ACHN (cell line): Measurements from ENCODE around the gene RAB8A.

Experiments
- DNase-seq: peaks from one replicate; pipeline ENCODE4 v3.0.0-alpha.2; 2015
- in situ Hi-C: cut with HindIII; loops from 2 replicates; pipeline ENCODE4 v1.10.0; 2017; ENCODE audit warnings: low sequenced_read_pairs, low pct_ligation_motif_present, low pct_unique_long_range_greater_than_20kb

RAB8A gene

GRCh38 chr19:16127776-16128371 lies 16.2 kb downstream of the RAB8A start:
- in situ Hi-C loops = no loop called here
- no peak for DNase-seq

- no peak for DNase-seq
- in situ Hi-C loops = no loop called here
These were observed 20.0 kb downstream of the RAB8A start for GRCh38 chr19:16131648-16132047.

- in situ Hi-C loops = no loop called here
- DNase-seq = no peak
These were observed 22.1 kb downstream of the RAB8A start for GRCh38 chr19:16133818-16134217.

- in situ Hi-C loops = no loop called here
- no peak for DNase-seq
These were observed 22.8 kb downstream of the RAB8A start for GRCh38 chr19:16134510-16134909.

DNA sequence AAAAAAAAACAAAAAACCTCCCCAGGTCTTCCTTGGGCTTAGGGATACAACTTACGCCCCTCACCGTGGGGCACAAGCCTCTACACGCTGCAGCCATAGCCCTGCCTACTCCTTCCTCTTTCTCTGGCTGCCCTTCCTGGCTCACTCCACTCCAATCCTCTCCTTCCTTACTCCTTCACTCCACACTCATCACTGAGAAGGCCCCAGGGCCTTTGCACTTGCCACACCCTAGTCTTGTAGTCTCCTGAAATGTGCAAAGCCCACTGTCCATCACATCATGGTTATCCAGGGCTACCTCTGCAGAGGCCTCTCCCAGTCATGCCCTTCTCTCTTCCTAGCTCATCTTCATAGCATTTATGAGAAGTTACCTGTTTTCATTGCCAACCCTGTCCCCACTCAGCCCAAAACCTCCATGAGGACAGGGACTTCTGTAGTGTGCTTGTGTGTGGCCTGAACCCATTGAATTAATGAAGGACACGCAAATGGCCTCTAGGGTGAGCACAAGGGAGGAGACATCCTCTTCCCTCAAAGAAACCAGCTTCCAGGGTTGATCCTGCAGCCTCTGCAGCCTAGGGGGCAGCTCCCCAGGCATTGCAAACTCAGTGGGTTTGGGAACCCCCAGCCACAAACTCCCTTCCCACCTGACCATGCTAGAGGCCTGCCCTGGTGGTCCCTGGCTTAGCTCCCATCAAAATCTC lies 23.9 kb downstream of the RAB8A start:
- in situ Hi-C loops = no loop called here
- no peak for DNase-seq

GRCh38 chr19:16136185-16136999 lies 24.7 kb downstream of the RAB8A start:
- in situ Hi-C loops = no loop called here
- no peak for DNase-seq

- in situ Hi-C loops = no loop called here
- DNase-seq = no peak
These were observed 28.1 kb downstream of the RAB8A start for GRCh38 chr19:16139752-16140151.

GRCh38 chr19:16141043-16141442 lies 29.4 kb downstream of the RAB8A start:
- in situ Hi-C loops = no loop called here
- DNase-seq = no peak

GRCh38 chr19:16142032-16142580 lies 30.4 kb downstream of the RAB8A start:
- DNase-seq = no peak
- in situ Hi-C loops = no loop called here

DNA sequence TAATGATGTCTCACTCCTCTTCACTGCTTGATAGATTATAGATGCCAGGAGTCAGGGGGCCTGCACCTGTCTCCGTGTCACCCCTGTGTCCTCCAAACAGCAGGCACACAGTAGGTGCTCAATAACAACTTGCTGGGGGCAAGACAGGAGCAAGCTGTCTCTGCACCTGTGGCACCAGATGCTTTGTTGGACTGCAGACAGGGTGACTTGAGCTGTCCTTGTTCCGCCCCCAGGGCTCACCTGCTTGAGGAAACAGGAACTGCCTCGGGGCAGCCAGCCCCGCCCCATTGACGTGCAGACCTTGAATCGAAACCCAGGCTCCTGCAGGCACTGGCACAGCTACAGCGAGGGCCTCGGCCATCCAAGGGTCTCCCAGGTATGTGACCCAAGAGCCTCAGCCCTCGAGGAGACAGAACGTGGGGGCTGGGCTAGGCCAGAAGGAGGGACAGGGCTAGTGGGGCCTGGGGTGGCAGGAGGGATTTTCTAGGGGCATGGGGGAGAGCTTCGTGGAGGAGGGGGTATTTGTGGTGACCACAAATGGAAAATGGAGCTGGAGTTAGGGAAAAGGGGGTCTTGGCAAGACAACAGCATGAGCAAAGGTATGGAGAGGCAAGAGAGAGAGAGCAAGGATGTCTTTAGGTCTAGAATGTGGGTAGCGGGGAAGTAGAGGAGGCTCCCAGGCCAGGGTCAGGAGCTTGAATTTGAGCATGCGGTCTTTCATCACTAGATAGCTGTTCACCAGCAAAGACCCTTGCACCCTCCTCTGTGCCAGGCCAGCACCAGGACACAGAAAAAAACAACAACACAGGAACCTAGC lies 31.9 kb downstream of the RAB8A start, which contains the start of gene HSH2D:
TSS of gene HSH2D (plus strand) at position 287 of the 817 bp plus-strand sequence. CDS start 5,066 bp downstream, outside the sequence.
- in situ Hi-C loops = no loop called here
- DNase-seq = no peak

GRCh38 chr19:16144216-16144581 lies 32.5 kb downstream of the RAB8A start:
- no peak for DNase-seq
- in situ Hi-C loops = no loop called here

DNA sequence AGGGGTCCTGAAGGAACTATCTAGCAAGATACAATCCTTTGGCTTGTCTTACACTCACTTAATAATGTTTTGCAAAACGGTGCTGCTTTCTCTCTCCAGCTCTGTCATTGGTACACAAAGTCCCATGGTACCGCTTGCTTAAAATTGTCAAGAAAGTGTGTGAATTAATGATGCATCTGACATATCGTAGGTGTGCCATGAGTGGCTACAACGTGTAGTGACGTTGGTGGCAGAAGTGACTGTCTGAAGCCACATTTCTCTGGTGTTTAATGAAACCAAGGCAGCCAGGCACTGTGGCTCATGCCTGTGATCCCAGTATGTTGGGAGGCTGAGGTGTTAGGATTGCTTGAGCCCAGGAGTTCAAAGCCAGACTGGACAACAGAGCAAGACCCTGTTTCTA lies 34.4 kb downstream of the RAB8A start:
- DNase-seq = no peak

DNA sequence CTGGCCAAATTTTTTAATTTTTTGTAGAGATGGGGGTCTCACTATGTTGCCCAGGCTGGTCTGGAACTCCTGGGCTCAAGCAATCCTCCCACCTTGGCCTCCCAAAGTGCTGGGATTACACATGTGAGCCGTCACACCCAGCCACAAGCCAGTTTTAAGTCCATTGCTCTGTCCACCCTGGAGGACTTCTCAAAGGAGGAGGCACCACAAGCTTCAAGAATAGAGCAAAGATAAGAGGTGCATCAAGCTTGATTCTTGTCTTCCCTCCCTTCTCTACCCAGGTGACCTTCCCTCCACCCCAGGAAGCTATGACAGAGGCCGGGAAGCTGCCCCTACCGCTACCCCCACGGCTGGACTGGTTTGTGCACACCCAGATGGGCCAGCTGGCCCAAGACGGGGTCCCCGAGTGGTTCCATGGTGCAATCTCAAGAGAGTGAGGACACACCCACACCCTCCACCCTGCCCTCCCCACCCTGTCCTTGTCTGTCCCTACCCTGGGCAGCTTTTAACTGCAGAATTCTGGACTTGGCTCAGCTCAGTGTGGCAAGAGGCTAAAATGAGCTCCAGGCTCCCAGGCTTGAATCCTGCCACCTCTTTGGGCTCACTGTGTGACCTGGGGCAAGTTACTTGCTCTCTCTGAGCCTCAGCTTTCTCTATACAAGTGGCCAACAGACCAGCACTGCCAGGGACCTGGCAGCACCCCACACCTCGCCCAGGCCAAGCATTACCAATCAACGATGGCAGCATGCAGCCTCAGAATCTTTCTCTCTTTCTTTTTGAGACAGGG lies 36.9 kb downstream of the RAB8A start:
- DNase-seq = no peak
- in situ Hi-C loops = no loop called here

More for the DNA sequence above, 34.4 kb downstream of the RAB8A start:
- in situ Hi-C loops = no loop called here

DNA sequence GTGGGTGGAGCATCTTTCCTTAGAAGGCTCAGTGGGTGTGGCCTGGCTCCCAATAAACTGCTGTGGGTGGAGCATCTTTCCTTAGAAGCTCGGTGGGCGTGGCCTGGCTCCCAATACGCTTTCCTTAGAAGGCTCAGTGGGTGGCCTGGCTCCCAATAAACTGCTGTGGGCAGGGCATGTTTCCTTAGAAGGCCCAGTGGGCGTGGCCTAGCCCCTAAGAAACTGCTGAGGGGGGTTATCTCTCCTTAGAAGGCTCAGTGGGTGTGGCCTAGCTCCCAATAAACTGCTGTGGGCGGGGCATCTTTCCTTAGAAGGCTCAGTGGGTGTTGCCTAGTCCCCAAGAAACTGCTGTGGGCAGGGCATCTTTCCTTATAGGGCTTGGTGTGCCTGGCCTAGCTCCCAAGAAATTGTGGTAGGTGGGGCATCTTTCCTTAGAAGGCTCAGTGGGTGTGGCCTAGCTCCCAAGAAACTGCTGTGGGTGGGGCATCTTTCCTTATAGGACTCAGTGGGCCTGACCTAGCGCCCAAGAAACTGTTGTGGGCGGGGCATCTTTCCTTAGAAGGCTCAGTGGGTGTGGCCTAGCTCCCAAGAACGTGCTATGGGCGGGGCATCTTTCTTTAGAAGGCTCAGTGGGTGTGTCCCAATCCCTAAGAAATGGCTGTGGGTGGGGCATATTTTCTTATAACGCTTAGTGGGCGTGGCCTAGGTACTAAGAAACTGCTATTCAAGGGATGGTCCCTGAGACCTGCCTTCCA lies 42.1 kb downstream of the RAB8A start:
- DNase-seq = no peak

GRCh38 chr19:16154557-16154956 lies 42.9 kb downstream of the RAB8A start:
- in situ Hi-C loops = no loop called here
- no peak for DNase-seq

More for the DNA sequence above, 42.1 kb downstream of the RAB8A start:
- in situ Hi-C loops = no loop called here

- in situ Hi-C loops = no loop called here
- no peak for DNase-seq
These were observed 43.4 kb downstream of the RAB8A start for GRCh38 chr19:16155128-16155527.

GRCh38 chr19:16156904-16157303 lies 45.2 kb downstream of the RAB8A start:
- in situ Hi-C loops = no loop called here
- DNase-seq = no peak
